Spleen (tissue), 7 donors: ENCODE data around the gene RPRD2.

ENCODE experiments used
- CTCF ChIP-seq, 11 experiments: fragments of 200-600 bp in 7 of 11; fragments of 450-650 bp in 4 of 11; sonication (generic) in 4 of 11; IDR thresholded peaks in 8 of 11; conservative IDR thresholded peaks in 3 of 11; 1 replicate in 7 of 11; 2 replicates in 4 of 11; pipeline versions ENCODE4 v1.4.0 to v1.8.0; 2016 to 2021; ENCODE audit warnings: antibody characterized with exemption in 11 of 11, inconsistent platforms in 4 of 11, mild to moderate bottlenecking in 1 of 11
- POLR2A ChIP-seq, 3 donors: fragments of 450-650 bp; IDR thresholded peaks; one replicate each; pipeline ENCODE4 v1.5.1; 2017; ENCODE audit warnings: antibody characterized with exemption in 3 of 3, mild to moderate bottlenecking in 1 of 3
- POLR2AphosphoS5 ChIP-seq, 3 donors: sonication (generic); formaldehyde crosslinking; IDR thresholded peaks; one replicate each; pipeline ENCODE4 v1.5.1; 2017; ENCODE audit warnings: antibody characterized with exemption in 3 of 3
- donor health status: DM: no; HTN: no; CAD: no; lungs with moderate emphysema.
- donor health status: DM: no; HTN: no; CAD: no.
- donor health status: DM: no; HTN: no; CAD: no.

GRCh38 chr1:150477733-150478132 is 113.8 kb downstream of the RPRD2 start:
- TF ChIP-seq CTCF (IDR thresholded peaks at IDR 0.05 in 8 of 11, conservative IDR thresholded peaks at IDR 0.05 in 3 of 11) (no peak), POLR2A (IDR thresholded peaks at IDR 0.05) (no peak), POLR2AphosphoS5 (IDR thresholded peaks at IDR 0.05) (no peak)
